Measurements from ENCODE around the gene C17orf75.
"Not testable (repeated sequence)": the region's sequence is repeated elsewhere in the genome, so short reads cannot be mapped to it uniquely, and the experiment has no call there.

C17orf75 gene

GRCh38 chr17:32341857-32342602, at the start of gene C17orf75:
Gene C17orf75 (minus strand): TSS chr17:32342173. CDS start chr17:32342139, 34 bp downstream.
- peak; percentile 88 for DNase-seq

DNA sequence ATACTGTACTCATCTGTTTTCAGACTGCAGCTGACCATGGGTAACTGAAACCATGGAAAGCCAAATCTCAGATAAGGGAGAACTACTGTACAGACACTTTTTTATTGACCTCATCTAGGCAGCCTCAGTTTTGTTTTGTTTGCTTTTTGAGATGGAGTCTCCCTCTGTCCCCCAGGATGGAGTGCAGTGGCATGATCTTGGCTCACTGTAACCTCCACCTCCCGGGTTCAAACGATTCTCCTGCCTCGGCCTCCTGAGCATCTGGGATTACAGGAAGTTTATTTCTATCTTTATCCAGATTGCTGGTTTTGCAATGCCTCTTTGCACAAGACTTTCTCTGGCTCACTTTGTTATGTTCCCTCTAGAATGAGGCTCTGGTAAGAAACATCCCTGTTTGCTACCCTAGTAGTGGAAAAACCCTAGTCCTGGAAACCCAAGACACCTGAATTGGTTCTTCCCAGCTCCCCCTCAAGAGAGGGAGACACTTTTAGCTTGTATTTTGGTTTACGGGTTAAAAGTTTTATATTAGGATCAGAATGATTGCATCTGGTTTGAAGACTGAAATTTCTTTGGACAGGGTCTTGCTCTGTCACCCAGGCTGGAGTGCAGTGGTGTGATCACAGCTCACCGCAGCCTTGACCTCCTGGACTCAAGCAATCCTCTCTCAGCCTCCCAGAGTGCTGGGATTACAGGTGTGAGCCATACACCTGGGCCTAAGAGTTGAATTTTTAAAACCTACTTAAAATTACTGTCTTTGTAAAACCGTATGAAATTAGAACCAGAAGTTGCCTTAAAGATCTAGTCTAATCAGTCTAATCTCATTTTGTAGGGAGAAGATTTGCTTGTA, 46.9 kb upstream of the C17orf75 start:
- no peak for DNase-seq

DNA sequence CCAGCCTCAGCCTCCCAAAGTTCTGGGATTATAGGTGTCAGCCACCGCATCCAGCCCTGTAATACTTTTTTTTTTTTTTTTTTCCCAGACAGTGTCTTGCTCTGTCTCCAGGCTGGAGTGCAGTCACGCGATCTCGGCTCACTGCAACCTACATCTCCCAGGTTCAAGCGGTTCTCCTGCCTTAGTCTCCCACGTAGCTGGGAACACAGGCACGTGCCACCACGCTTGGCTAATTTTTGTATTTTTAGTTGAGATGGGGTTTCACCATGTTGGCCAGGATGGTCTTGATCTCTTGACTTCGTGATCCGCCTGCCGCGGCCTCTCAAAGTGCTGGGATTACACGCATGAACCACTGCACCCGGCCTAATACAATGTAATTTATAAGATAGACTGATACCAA, 46.2 kb upstream of the C17orf75 start:
- DNase-seq: not testable (repeated sequence)

DNA sequence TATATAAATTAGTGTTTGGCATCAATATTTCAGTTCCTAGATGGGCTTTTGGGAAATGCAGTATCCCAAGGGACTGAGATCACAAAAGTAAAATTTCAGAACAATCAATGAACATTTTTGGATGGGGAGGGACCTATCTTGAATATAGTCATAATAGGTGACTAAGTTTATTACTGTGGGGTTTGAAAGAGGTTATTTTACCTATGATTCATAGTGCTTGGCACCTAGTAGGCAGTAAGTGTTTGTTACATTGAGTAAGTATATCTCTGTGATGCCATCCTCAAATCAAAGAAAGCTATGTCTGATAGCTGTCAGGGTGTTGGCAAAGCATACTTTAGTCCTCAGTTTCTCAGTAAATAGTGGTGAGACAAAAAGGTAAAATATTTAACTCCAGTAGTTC, 44.9 kb upstream of the C17orf75 start:
- DNase-seq: no peak

DNA sequence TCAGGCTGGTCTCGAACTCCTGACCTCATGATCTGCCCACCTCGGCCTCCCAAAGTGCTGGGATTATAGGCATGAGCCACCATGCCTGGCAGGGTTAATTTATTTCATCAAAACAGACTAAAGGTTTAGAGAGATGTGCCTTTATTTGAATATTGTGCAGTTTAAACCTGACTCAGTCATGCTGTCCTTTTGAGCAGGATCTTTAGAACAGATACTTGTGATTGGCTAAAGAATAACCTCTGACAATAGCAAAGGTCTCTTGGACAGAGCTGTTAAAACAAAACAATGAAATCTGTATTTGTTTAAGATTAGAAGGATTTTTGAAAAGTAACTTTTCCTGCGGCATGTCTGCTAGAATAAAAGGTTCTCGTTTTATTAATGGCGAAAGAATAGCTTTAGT, 44.0 kb upstream of the C17orf75 start:
- DNase-seq: no peak

- no peak for DNase-seq
Observed at GRCh38 chr17:32385121-32385520, 43.1 kb upstream of the C17orf75 start.

- no peak for DNase-seq
Observed at GRCh38 chr17:32383926-32384434, 42.0 kb upstream of the C17orf75 start.

DNA sequence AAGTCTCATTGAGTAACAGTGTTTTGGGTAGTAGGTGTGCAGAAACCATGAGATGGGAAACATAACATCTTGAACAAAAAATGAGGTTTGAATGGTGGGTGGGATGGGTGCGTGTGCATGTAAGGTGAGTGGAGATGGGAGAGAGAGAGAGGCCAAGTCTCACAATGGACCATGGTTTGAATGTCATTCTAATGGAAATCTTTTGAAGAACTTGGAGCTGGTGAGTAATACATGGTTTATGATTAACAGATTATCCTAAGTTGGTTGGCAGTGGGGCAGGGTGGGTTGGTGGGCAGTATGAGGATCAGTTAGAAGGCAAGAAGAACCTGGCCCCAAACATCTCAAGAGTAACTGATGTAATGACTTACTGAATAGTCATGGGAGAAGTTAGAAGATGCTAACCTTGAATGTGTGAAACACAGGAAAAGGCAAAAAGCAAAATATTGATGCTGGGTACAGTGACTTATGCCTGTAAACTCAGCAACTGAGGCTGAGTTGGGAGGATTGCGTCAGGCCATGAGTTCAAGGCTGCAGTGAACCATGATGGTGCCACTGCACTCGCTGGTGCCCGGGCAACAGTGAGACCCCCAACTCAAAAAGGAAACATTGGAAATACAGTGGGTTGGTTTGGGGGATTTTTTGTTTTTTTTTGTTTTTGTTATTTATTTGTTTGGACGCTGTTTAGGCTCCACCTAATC, 40.7 kb upstream of the C17orf75 start:
- DNase-seq: no peak

GRCh38 chr17:32370426-32370825, 28.5 kb upstream of the C17orf75 start:
- no peak for DNase-seq

DNA sequence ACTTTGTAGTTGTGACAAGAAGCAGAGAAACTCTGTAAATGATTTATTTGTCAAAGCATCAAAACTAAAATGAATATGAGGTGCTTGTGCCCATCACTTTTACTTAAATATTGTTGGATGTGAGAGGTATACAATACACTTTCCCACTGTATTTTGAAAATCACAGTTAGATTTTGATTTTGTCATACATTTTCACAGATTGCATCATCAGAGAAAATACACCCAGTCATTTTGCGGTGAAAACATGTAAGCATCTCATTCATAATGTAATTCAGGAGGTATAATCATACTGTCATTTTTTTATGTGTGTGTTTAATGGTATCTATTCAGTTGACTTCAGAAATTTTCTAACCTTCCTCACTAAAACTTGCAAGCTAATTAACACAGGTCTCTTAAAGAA, 19.3 kb upstream of the C17orf75 start:
- DNase-seq: no peak

DNA sequence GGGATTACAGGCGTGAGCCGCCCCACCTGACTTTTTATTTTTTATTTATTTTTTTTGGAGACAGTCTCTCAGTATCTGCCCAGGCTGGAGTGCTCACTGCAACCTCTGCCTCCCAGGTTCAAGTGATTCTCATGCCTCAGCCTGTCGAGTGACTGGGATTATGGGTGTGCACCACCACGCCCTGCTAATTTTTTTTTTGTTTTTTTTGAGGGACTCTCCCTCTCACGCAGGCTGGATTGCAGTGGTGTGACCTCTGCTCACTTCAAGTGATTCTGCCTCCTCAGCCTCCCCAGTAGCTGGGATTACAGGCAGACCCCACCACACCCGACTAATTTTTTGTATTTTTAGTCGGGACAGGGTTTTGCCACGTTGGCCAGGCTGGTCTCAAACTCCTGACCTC, 15.6 kb upstream of the C17orf75 start:
- no peak for DNase-seq

GRCh38 chr17:32356750-32357149, 14.8 kb upstream of the C17orf75 start:
- no peak for DNase-seq

DNA sequence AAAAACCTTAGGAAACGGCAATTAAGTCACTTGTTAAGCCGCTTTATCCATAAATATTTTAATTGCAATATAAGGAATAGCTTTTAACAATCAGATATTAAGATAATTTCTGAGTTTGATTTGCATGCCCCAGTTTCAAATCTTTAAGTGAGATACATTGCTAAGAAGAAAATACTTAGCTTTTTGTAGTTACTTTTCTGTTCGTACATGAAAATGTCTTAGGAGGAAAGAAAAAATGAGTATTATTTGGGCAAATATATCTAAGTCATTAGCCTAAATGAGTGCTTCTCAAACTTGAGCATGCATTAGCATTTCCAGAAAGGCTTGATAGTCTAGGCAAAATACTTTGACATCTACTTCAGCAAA, 14.4 kb upstream of the C17orf75 start:
- no peak for DNase-seq

DNA sequence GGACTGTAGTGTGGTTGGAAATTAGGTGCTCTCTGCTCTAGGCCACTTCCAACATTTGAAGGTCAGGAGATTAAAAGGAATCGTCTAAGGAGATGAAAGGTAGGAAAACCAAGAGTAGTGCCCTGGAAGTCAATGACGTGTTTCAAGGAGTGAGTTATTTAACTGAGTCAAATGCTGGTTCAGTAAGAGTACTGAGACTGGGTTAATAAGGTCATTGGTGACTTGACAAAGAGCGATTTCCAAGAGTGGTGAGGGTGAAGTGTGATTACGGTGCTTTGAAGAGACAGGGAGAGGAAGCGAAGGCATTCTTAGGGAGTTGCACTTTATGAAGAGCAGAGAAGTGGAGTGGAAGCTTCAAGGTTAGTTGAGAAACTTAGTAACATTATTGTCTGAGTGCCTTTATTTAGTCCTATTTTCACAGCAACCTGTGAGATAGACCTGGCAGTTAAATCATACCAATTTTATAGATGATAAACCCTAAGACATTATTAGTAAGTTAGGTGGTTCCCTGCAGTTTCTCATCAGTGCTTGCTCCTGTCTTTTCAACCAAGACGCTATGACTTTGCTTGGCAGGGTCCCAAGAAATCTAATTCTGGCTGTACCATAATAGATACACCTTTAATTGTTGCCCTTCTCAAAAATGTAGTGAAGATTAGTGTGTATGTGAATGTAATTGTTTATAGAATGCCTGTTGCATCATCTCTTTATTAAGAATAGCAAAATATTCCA, 13.8 kb upstream of the C17orf75 start:
- DNase-seq: peak; percentile 34

GRCh38 chr17:32352734-32353133, 10.8 kb upstream of the C17orf75 start:
- DNase-seq: not testable (repeated sequence)

- peak; percentile 91 for DNase-seq
Observed at GRCh38 chr17:32350666-32351418, 8.9 kb upstream of the C17orf75 start.

GRCh38 chr17:32349854-32350665, 8.1 kb upstream of the C17orf75 start, which contains the start of gene ZNF207:
Gene ZNF207 (plus strand): TSS chr17:32350157. CDS start chr17:32350286, 129 bp downstream.
- DNase-seq: peak; percentile 99

GRCh38 chr17:32349503-32349853, 7.5 kb upstream of the C17orf75 start:
- DNase-seq: peak; percentile 57

DNA sequence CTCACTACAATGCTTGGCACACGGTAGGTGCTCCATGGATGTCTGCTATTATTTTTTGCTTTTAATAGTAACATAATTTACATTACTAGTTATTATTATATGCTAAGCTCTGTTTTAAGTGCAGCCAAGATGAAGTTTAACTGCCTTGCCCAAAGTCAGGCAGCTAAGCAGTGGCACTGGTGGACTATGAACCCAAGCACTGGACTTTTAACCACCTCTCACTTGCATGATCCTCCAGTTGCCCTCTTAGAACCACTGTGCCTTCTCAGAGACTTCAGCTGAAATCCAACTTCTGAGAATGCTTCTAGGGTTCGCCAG, 6.5 kb upstream of the C17orf75 start:
- peak; percentile 88 for DNase-seq

DNA sequence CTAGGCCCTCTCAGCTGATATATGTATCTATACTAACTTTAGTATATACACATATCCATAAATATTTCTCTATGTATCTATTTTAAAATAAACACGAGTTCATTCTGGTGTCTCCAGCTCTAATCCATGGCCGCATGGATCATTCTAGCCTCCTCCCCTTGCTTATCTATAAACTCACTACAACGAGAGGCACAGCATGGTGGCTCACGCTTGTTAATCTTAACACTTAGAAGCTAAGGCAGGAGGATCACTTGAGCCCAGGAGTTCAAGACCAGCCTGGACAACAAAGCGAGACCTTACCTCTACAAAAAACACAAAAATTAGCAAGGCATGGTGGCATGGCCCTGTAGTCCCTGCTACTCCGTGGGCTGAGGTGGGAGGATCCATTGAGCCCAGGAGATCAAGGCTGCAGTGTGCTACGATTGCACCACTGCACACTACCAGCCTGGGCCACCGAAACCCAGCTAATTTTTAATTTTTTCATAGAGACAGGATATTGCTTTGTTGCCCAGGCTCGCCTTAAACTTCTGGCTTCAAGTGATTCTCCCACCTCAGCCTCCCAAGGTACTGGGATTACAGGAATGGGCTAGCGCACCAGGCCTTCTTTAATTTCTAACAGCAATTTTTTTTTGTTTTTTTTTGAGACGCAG, 4.1 kb upstream of the C17orf75 start:
- DNase-seq: peak; percentile 57
